ACHN (cell line): Measurements from ENCODE around the gene MSI2.

Experiments
- DNase-seq: peaks from one replicate; pipeline ENCODE4 v3.0.0-alpha.2; 2015
- in situ Hi-C: cut with HindIII; loops from 2 replicates; pipeline ENCODE4 v1.10.0; 2017; ENCODE audit warnings: low sequenced_read_pairs, low pct_ligation_motif_present, low pct_unique_long_range_greater_than_20kb

Gene MSI2

DNA sequence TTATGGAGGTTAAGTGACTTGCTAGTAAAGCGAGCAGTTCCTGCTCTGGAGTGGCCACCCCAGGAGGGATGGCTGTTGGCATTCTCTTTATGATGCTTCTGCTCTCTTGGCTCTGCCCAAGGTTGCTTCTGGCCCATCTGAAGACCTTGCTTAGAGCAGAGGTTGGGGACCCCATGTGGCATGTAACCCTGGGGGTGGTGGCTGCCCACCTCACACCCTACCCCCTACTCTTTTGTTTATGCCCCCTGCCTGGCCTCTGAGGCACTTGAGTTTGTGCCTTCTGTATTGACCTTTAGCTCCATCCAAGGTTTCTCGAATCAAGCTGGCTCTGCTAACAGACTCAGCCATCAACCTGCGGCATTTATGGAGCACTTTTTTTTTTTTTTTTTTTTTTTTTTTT is 214.6 kb downstream of the MSI2 start:
- in situ Hi-C loops = no loop called here
- no peak for DNase-seq

GRCh38 chr17:57471868-57472368 is 215.6 kb downstream of the MSI2 start:
- in situ Hi-C loops = no loop called here
- no peak for DNase-seq

GRCh38 chr17:57475796-57476195 is 219.5 kb downstream of the MSI2 start:
- in situ Hi-C loops = no loop called here
- DNase-seq = no peak

DNA sequence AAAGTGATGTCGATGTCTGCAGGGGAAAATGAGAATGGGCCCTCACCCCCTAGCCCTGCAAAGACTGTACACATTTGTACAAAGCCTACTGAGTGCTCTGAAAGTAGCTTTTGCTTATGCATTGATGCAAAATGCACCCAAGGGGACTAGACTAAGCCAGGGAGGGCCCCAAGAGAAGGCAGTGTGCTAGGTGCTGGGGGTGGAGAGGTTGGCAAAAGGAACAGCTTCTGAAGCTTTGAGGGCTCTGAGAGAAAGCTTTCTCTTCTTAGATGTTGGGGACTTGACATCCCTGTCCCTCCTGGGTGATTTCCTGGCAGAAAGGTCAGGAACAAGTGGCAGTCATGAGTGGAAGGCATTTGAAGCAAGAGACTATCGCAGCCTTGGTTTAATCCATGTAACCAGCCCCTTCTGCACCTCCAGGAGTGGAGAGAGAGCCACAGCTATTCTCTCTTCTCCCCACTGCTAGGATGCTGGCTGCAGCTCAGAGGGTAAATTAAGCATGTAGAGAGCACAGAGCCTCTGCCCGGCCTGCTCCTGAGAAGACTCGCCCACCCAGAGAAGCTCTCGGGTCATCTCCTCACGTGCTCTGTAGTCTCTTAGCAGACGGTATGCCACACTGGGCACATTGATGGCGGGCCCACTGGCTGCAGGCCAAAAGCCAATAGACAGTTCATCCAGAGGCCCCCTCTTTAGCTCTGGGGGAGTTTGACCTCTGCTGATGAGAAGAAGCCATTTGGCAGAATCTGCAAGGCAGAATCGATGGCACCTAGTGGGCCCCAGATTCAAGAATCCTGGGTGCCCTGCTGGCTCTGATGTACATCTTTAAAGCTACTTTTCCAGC is 221.4 kb downstream of the MSI2 start:
- no peak for DNase-seq

DNA sequence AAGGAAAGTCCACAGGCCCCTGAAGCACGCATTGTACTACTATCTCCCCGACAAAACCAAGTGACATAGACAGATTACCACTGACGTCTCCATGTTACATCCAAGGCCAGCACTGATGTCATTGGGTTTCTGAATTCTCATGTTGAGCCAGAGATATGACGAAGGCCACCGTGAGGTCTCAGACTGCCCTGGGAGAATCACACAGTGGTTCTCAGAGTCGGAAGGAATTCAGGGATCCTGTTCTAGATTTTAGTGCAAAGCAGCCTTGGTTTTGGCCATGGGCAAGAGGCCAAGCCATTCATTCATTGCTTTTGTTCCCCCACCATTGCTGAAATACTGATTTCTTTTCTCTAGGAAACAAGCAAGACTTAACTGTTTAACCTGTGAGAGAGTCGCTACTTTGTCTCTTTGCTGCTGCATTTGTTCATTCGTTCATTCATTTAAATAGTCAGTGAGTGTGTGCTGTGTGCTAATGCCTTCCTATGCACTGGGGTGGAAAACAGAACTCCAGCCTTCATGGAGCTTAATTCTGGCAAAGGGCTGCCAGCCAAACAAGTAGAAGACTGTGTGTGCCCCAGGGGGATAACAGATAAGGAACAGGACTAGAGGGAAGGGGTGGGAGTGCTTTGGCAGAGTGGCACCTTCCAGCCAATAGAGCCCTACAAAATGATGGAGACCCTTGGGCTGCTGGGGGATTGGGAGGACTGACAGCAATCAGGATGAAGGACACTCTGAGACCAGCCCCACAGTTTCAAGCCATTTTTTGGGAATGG is 222.3 kb downstream of the MSI2 start:
- no peak for DNase-seq

More for the DNA sequence above, 221.4 kb downstream of the MSI2 start:
- in situ Hi-C loops = no loop called here

GRCh38 chr17:57480438-57481196 is 224.3 kb downstream of the MSI2 start:
- peak; percentile 11 for DNase-seq
- in situ Hi-C loops = no loop called here

More for the DNA sequence above, 222.3 kb downstream of the MSI2 start:
- in situ Hi-C loops = no loop called here

DNA sequence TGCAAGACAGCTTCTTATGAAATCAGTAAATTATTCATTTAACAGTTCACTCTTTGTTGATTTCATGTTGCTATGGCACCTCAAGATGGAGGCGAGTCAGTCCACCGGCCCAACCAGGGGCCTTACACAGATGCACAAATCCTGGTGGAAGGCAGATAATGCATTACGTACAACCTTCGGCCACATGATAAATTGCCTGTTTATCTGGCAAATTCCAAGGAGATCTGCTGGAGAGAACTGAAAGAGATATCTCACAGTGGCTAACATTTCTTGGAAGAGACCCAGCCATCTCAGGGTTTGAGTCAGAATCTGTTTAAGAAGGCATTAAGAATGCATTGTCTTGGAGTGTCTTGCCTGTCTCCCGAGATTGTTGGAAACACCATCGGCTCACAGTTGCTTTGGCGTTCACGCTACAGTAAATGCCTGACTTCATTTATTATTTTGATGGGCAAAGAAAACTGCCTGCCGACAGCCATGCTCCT is 225.6 kb downstream of the MSI2 start:
- in situ Hi-C loops = no loop called here
- peak; percentile 73 for DNase-seq

- in situ Hi-C loops = no loop called here
- DNase-seq = no peak
Observed at GRCh38 chr17:57482657-57483056, 226.3 kb downstream of the MSI2 start.

GRCh38 chr17:57484081-57484666 is 227.9 kb downstream of the MSI2 start:
- in situ Hi-C loops = no loop called here
- no peak for DNase-seq

GRCh38 chr17:57484826-57485565 is 228.7 kb downstream of the MSI2 start:
- in situ Hi-C loops = no loop called here
- DNase-seq = no peak

GRCh38 chr17:57485566-57485865 is 229.2 kb downstream of the MSI2 start:
- in situ Hi-C loops = no loop called here
- no peak for DNase-seq

DNA sequence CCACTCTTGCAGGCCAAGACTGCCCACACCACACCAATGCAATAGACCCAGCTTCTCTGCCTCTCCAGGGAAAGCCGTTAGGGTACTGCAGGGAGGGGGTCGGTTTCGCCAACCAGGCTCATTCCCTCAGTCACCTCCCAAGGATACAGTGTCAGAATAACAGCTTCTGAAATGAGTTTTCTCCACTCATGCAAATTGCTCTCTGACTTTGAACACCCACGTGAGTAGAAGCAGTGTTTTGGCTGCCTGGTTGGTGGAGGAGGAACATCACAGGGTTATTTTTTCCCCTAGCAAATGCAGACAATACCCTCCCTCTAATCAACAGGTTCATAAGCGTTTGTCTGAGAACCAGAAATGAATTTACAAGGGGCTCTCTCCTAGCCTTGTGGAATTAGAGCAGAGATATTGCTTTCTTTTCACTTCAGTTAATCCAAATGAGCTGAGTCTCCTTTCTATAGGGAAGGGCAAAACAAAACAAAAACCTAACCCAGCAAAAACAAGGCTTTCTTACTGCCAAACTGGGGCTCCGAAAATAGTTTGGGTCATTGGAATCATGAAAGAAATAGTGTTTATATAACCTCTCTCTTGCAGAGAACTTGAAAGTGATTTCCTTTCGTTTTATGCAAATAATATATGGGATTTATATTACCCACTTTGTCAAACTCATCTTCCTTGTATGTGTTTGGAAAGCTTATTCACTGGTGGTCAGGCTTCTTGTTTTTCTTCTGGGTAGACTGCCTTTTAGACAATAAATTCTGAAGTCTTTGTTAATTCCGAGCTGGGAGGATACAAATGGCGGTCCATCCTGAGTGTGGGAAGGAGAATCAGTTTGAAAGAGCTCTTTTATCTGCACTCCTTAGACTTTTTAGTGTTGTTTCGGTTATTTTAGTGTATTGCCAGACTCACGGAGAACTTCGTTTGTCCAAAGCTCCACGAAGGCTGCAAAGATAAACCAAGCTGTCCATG is 229.9 kb downstream of the MSI2 start:
- DNase-seq = no peak
- in situ Hi-C loops = no loop called here

- in situ Hi-C loops = no loop called here
- no peak for DNase-seq
Observed at GRCh38 chr17:57486882-57487301, 230.6 kb downstream of the MSI2 start.

GRCh38 chr17:57487573-57487972 is 231.2 kb downstream of the MSI2 start:
- no peak for DNase-seq
- in situ Hi-C loops = no loop called here

GRCh38 chr17:57488856-57489255 is 232.5 kb downstream of the MSI2 start:
- DNase-seq = no peak
- in situ Hi-C loops = no loop called here

DNA sequence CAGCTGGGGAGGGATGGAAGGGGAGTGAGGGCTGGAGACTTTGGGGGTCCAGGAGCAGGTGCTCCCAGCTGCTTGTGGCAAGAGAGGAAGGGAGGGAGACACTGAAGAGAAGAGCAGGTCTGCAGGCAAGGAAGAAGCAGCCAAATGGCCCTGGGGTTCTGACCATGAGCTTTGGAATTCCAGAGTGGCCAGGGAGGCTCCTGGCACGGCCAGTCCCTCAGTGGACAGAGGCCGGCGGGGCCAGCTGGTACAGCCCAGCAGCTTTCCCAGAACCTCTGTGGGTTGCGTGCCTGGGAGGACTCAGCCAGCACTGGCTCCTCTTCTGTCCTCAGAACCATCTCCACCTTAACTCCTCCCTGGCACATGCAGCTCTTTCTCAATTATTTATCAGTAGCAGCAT is 233.0 kb downstream of the MSI2 start:
- in situ Hi-C loops = no loop called here
- no peak for DNase-seq
